ENCODE data around the gene MACROD2. TPM values are rescaled to one million over a fixed set of nuclear protein-coding genes. Genes with fewer than 3 reads are reported as not detected.

MACROD2 gene
- total RNA-seq, 1 donor from 2014 or later, result 0.40 TPM

DNA sequence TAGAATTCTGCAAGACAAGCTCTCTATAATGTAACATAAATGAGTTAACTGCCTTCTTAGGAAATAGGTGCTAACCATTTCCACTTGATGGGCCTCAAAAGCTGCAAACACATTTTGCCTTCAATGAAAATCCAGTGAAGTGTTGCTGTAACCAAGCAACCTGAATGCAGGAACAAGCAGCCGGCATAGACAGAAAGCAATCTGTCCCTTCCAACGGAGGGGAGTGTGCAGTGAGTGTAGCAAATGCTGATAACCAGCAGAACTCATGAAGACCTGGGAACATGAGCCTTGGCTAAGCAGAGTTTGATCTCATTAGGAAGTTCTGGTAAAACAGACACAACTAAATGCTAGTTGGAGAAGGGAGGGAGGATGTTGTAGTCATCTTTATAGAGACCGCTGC, 1880.1 kb downstream of the MACROD2 start:
- no peak for DNase-seq (ENCODE audit: low read depth in 2 of 2)

DNA sequence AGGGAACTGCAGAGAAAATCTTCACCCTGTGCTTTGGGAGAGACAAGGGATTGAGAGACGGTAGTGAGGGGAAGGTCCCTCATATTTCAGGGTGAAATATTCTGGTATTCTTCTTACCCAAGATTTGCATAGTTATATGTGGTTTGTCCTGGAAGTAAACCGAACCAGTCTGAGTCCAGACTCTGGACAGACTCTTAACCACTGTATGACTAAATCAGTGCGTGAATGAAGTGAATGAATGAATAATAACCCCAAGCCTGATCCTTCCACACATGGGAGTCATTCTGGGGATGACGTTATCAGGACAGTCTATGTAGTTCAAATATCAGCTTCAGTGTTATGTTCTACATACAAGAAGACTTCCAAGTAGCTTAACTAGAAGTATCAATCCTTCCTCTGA, 1887.2 kb downstream of the MACROD2 start:
- DNase-seq (ENCODE audit: low read depth in 2 of 2), result no peak

GRCh38 chr20:15886250-15886649, 1890.9 kb downstream of the MACROD2 start:
- no peak for DNase-seq (ENCODE audit: low read depth in 2 of 2)

DNA sequence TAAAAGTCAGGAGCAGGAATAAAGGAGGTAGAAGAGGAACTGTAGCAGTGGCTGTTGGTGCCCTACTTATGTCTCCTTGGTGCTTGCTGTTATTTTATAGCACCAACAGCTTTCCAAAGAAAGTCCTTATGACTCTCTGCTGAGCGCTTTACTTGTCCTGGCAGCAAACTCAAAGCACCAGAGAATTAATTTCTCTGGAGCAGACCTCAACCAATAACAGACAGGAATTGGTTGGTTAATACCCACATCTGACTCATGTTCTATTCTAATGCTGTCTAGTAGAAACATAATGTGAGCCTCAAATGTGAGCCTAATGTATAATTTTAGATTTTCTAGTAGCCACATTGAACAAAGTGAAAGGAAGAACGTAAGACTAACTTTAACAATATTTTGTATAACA, 1892.1 kb downstream of the MACROD2 start:
- no peak for DNase-seq (ENCODE audit: low read depth in 2 of 2)

- DNase-seq (ENCODE audit: low read depth in 2 of 2), result no peak
Observed at GRCh38 chr20:15889061-15889460, 1893.7 kb downstream of the MACROD2 start.

DNA sequence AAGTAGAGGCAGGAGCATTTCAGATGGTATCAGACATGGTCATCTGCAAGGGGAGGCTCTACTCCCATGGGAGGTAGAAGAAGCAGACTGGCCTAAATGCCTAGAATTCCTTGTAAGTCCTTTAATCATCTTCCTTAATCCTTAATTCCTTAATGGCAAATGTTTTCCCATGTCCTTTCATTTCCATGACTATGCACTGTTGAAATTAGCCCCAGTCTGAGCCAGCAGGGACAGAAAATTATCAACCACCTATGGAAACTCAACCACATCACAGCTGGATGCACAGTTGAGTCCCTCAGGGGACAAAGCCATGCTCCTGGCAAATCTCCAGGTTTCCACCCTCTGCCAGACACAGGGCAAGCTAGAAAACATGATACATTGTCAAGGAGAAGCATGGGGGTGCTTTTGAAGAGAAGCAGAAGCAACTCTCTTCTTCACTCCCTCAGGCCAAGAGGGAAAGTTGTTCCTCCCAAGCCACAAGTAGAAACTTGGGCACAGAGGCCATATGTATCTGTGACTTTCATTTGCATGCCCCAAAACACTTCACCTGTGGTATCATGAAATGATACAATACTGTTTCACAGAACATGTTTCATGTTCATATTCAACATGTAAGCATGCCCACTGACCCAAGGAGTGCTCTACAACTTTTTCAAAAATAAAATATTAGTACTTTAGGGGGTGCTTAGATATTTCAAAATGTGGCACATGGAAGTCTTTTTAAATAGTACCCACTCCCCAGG, 1894.4 kb downstream of the MACROD2 start:
- DNase-seq (ENCODE audit: low read depth in 2 of 2), result no peak

DNA sequence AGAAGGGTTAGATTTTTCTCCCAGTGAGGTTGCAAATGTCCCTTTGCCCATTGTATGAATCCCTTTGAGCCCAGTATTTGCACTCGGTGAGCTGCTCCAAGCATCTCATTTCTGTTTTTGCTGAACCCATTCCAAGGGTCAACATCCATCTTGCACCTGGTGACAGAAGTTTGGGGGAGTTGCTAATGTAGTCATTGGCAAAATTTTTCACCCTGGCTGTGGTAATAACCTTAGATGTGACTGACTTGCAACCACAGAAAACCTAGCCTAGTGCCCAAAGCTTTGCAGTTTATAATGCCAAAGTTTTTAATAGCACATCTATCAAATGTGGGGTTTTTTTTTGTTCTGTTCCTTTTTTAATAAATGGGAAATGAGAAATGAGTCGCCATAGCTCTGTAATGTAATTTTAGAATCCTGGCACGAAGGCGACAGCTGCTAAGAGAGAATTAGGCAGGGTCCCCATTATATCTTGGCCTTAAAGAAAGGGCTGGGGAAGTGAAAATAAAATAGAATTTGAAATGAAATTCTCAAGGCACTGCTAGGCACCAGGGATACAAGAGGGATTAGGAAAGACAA, 1895.2 kb downstream of the MACROD2 start:
- no peak for DNase-seq (ENCODE audit: low read depth in 2 of 2)

DNA sequence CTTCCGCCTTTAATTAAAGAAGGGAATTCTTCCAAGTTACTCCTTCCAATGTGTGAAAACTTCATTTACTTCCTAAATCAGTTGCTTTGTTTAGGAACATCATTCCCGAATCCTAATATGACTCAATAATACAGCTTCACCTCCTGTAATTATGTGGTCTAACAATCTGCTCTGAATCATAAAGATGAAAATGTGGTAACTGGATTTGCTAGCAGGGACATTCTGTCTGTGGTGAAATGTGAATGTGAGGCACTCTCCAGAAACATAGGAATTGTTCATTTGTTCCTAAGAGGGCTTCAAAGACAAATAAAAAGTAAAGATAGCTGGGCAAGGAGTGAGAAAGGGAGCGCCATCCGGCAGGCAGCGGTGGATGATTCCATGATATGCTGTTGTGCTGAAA, 1899.8 kb downstream of the MACROD2 start:
- no peak for DNase-seq (ENCODE audit: low read depth in 2 of 2)

- peak in 1 of 2 donors; percentile 68 for DNase-seq (ENCODE audit: low read depth in 2 of 2)
Observed at GRCh38 chr20:15895560-15896084, 1900.3 kb downstream of the MACROD2 start.

DNA sequence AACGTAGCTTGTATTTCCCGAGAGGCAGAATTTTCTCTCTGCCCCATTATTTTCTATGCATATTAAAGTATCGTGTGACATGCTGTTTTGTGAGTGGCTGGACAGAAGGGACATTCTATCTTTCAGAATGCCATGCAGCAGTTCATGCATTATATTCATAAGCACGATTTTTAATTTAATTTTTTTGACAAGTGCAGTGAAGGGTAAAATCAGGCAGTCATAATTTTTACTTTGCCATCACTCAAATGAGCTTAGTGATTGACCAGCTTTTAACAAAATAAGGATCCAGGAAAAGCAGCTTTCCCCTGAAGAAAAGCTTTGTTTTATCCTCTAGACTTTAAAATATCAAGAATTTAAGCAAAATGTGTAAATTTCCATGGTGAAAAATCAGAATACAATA, 1904.7 kb downstream of the MACROD2 start:
- DNase-seq (ENCODE audit: low read depth in 2 of 2), result no peak

DNA sequence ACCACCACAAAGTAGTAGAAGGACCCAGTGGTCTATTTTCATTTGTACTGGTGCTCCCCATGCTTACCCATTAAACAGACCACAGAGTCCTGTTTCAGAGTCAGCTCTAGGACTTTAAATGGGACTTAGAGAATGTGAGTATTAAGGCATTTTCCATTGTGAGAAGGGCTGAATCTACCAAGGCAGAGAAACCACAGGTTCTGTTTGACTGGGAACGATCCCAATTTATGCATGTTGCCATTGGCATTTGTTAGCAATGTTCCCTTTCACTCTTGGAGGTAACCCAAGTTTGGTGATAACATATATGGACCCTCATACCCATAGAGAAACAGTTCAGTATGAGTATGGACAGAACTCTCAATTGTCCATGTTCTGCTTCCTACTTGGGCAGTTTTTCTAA, 1905.1 kb downstream of the MACROD2 start:
- DNase-seq (ENCODE audit: low read depth in 2 of 2), result peak in 1 of 2 donors; percentile 67

GRCh38 chr20:15902493-15902892, 1907.2 kb downstream of the MACROD2 start:
- DNase-seq (ENCODE audit: low read depth in 2 of 2), result no peak

DNA sequence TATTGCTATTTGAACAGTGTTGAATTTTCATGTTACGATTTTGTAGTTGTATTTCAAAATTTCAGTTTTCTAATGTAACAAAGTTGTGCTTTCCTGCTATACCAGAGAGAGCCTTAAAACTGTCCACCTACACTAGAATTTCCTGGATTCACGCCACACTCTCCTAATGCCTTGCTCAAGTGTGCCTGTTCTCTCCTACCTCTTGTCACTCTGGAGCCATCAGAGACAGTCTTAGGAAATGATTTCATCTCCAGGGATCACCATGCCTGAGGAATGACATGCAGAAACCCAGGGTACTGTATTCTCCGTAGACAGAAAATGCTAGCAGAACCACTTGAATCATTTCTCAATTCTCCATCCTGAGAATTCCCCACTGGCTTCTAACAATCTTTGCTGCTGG, 1910.3 kb downstream of the MACROD2 start:
- DNase-seq (ENCODE audit: low read depth in 2 of 2), result no peak

GRCh38 chr20:15909995-15910394, 1914.7 kb downstream of the MACROD2 start:
- no peak for DNase-seq (ENCODE audit: low read depth in 2 of 2)

DNA sequence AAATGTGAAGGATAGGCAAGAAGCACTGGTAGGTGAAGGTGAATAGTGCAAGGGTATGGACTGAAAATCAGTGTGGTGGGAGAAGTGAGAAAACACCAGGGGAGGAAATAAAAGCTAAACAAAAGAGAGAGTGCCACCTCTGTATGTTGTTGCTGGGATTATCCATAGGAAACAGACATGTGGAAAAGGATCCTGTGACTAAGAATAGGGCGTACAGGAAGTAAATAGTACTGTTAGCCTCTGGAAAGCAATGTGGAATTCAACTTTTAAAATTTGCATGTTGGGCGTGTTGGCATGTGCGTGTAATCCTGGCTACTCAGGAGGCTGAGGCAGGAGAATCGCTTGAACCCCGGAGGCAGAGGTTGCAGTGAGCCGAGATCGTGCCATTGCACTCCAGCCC, 1916.3 kb downstream of the MACROD2 start:
- DNase-seq (ENCODE audit: low read depth in 2 of 2), result peak in 1 of 2 donors; percentile 91

DNA sequence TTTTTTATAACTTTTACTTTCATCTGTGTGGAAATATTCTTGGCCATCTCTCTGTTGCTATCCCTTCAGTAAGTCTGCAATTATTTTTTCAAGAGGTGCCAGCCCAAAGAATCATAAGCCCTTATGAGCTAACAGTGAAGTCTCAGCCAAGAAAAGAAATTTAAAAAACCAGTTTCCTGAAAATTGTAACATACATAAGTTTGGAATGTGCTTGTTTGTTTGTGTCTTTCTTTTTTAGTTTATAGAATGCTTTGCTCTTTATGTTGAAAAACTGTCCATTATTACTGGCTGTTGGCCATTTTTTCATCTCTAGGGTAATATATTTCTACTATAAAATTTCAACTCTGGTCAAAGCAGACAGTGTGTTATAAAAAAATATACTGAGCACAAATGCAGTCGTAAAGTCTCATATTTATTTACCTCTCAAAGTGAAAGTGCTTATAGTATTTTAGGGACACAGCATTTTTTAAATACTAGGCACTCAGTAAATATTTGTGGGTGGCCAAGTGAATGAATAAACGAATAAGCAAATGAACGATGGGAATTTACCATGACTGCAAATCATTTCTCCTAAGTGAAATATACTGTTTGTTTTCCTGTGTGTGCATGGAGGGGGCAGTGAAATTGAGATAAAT, 1918.2 kb downstream of the MACROD2 start:
- no peak for DNase-seq (ENCODE audit: low read depth in 2 of 2)

DNA sequence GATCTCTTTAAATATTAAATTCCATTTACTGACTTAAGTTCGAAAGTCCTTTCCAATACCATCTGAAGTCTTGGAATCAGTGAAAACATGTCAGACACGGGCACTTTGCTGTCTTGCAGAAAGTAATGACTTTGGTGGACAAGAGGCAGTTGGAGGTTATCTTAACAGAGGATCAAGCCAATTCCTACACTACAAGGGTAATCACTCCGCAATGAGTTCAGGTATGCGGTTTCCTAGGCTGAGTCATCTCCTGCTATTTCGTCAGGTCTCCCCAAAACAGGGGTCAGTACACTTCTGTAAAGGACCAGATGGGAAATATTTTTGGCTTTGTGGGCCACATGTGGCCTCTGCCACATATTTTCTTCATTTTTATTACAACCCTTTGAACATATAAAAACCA, 1921.3 kb downstream of the MACROD2 start:
- DNase-seq (ENCODE audit: low read depth in 2 of 2), result no peak

DNA sequence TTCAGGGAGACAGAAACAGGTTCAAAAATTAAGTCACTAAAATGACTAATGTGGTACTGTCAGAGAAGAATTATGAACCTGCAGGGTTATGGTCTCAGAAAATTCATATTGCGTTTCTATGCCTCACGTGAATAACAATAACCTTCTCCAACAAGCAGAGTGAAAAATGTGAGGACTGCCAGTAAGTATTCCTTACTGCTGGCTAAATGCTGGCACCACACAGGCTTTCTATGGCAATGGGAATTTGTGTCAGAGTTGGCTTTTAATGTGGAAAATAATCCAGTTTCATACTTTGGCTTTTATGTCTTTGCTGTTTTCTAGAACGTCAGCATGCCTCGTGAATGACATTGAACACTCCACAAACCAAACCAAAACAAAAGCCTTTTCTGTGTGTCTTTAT, 1922.0 kb downstream of the MACROD2 start:
- peak in 1 of 2 donors; percentile 62 for DNase-seq (ENCODE audit: low read depth in 2 of 2)

DNA sequence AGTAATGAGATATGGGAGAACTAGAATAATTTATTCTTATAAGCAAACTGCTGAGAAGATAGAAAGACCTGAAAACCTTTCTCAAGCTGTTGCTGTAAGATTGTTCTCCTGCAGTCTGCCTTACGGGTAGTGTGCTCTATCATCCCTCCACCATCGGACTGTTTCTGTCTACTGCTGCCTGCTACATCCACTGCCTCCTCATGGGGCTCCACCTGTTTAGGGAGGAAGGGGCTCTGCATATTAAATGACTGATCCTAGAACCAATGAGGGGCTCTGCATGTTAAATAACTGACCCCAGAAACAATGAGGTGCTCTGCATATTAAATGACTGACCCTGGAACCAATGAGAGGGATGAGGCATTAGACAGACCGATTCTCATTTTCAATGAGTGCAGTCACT, 1923.3 kb downstream of the MACROD2 start:
- DNase-seq (ENCODE audit: low read depth in 2 of 2), result no peak

DNA sequence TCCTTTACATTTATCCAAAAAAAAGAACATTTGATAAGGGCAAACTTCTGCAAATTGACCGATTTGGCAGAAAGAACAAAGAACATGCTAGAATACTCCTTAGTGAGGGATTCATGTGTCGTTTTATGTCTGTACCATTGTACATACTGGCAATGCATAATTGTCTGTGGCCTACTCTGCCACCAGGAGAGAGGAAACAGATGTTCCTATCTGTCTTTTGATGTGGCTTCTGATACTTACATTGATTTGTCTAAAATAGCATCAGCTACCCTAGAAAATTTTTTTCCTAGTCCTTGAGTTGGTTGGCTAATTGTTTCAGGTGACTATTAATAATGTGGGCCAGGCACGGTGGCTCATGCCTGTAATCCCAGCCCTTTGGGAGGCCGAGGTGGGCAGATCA, 1923.8 kb downstream of the MACROD2 start:
- DNase-seq (ENCODE audit: low read depth in 2 of 2), result no peak

DNA sequence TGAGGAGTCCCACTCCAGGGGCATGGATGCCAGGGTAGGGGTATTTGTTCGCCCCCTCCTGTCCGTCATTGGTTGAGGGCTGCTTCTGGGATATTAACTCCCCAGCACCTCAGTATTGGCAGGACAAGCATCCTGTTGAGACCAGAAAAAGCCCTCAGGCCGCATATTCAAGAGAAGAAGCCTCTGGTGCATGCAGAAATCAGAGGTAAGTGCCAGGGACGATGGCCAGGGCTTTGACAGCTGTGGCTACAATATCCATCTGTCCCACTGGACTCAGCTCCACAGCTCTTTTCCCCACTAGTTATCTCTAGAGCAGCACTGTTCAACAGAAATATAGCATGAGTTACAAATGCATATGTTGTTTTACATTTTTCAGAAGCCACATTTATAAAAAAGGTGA, 1926.6 kb downstream of the MACROD2 start:
- DNase-seq (ENCODE audit: low read depth in 2 of 2), result no peak

GRCh38 chr20:15922556-15922955, 1927.2 kb downstream of the MACROD2 start:
- DNase-seq (ENCODE audit: low read depth in 2 of 2), result no peak

All from lung microvascular endothelial cell (primary cell).